Stimulated activated effector memory CD8-positive, alpha-beta T cell treated with anti-CD3 and anti-CD28 coated beads, Interleukin-12 subunit alpha, Interleukin-12 subunit beta, amount 100 ng/mL, for 72 hours (primary cell): ENCODE measurements around the gene FHIT.
"Not testable (repeated sequence)": the region's sequence is repeated elsewhere in the genome, so short reads cannot be mapped to it uniquely, and the experiment has no call there.

Source experiments
- ATAC-seq: fragments of 150-1000 bp; cut with Tn5 transposase; 2 replicates; pipeline ENCODE4 v1.10.0; 2021
- DNase-seq, 2 donors: peaks; one replicate each; pipeline ENCODE4 v3.0.0; 2021 to 2022; ENCODE audit warnings: low spot score in 2 of 2
- H3K27ac Mint-ChIP-seq: one replicate; pipeline ENCODE4 v1.8.0; 2022; ENCODE audit warnings: mild to moderate bottlenecking, mixed read lengths
- H3K36me3 Mint-ChIP-seq: one replicate; pipeline ENCODE4 v1.8.0; 2022; ENCODE audit warnings: mild to moderate bottlenecking, mixed read lengths
- H3K4me1 Mint-ChIP-seq: one replicate; pipeline ENCODE4 v1.8.0; 2022; ENCODE audit warnings: mixed read lengths
- H3K4me3 Mint-ChIP-seq: one replicate; pipeline ENCODE4 v1.8.0; 2022; ENCODE audit warnings: mild to moderate bottlenecking, mixed read lengths
- H3K9me3 Mint-ChIP-seq: one replicate; pipeline ENCODE4 v1.8.0; 2022; ENCODE audit warnings: mixed read lengths

The FHIT gene

DNA sequence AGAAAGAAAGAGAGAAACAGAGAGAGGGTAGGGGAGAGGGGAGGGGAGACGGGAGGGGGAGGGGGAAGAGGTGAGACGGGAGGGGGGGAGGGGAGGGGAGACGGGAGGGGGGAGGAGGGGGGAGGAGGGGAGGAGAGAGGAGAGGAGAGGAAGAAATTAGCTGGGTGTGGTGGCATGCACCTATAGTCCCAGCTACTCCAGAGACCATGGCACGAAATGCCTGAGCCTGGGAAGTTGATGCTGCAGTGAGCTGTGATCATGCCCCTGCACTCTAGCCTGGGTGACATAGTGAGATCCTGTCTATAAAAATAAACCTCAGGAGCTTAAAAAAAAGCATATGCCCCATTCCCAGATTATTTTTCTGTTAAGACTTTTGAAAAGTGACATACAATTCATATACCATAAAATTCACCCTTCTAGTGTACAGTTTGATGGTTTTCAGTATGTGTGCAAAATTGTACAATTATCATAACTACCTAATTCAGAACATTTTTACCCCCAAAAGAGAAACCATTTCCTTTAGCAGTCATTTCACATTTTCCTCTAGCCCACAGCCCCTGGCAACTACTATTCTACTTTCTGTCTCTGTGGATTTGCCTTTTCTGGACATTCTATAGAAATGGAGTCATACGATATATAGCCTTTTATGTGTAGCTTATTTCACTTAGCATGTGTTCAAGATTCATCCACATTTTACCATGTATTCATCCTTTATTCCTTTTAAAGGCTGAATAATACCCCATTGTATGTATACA is 699.6 kb downstream of the FHIT start:
- H3K4me1 Mint-ChIP-seq: peaks cover 28% of the 10 kb centered on the region
- H3K9me3 Mint-ChIP-seq: peaks cover 7% of the 10 kb centered on the region
- no peak for DNase-seq
- peak; percentile 67 for ATAC-seq
- H3K4me3 Mint-ChIP-seq: no peak overlapping the region
- H3K27ac Mint-ChIP-seq: peak overlapping the region; percentile 38
- no peaks in the 10 kb centered on the region for H3K36me3 Mint-ChIP-seq

DNA sequence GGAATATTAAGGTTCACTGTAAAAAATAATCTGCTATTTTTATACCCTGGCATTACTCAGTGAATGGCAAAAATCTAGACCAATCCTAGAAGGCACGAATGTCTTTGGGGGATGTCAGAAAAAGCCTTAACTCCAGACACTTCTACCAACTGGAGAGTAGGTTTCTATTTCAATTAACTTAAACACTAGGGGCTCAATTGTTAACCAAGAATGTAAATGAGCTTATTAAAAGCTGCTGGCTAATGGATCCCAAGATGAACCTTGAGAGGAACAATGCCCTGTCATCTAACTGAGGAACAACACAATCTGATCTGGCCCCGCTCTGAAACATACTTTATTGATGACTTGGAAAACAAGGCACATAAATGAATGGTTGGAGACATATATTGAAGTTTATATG is 701.4 kb downstream of the FHIT start:
- ATAC-seq (no peak), DNase-seq (no peak)
- Mint-ChIP-seq H3K4me3 (no peak overlapping the region), H3K27ac (no peak overlapping the region), H3K36me3 (no peaks in the 10 kb centered on the region), H3K4me1 (peaks cover 21% of the 10 kb centered on the region), H3K9me3 (peaks cover 7% of the 10 kb centered on the region)

- peaks cover 6% of the 10 kb centered on the region for H3K9me3 Mint-ChIP-seq
- no peak overlapping the region for H3K4me3 Mint-ChIP-seq
- H3K27ac Mint-ChIP-seq: no peak overlapping the region
- ATAC-seq: no peak
- DNase-seq: no peak
- no peaks in the 10 kb centered on the region for H3K36me3 Mint-ChIP-seq
- H3K4me1 Mint-ChIP-seq: no peaks in the 10 kb centered on the region
Observed at GRCh38 chr3:60542995-60543394, 708.3 kb downstream of the FHIT start.

- DNase-seq, H3K4me3 Mint-ChIP-seq, H3K9me3 Mint-ChIP-seq, ATAC-seq, H3K4me1 Mint-ChIP-seq, H3K27ac Mint-ChIP-seq, H3K36me3 Mint-ChIP-seq: not testable (repeated sequence)
Observed at GRCh38 chr3:60539394-60539793, 711.9 kb downstream of the FHIT start.

GRCh38 chr3:60536420-60536819 is 714.8 kb downstream of the FHIT start:
- no peaks in the 10 kb centered on the region for H3K36me3 Mint-ChIP-seq
- H3K4me1 Mint-ChIP-seq: no peaks in the 10 kb centered on the region
- DNase-seq (no peak), ATAC-seq (no peak)
- H3K9me3 Mint-ChIP-seq: no peaks in the 10 kb centered on the region
- H3K27ac Mint-ChIP-seq: no peak overlapping the region
- no peak overlapping the region for H3K4me3 Mint-ChIP-seq

DNA sequence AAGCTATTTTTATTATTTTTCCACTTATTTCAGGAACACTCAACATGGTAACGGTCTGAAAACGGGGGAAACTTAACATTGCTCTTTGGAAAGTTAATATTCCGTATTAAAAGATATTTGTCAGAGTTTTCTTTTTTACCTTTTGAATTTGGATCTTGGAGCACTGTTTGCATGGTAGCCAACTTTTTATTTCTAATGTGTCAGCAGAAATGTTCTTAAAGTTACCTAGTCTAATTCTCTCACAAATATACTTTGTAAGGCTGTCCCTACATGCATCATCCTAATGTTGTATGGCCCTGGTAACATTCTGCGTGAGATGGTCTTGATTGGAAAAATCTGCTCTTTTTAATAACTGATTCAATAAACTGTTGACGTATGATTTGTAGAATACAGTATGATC is 719.5 kb downstream of the FHIT start:
- Mint-ChIP-seq H3K4me3 (no peak overlapping the region), H3K27ac (no peak overlapping the region), H3K36me3 (no peaks in the 10 kb centered on the region), H3K4me1 (no peaks in the 10 kb centered on the region), H3K9me3 (no peaks in the 10 kb centered on the region)
- ATAC-seq: no peak
- no peak for DNase-seq

GRCh38 chr3:60528651-60529050 is 722.6 kb downstream of the FHIT start:
- Mint-ChIP-seq H3K9me3 (no peaks in the 10 kb centered on the region), H3K27ac (no peak overlapping the region), H3K4me3 (no peak overlapping the region), H3K36me3 (no peaks in the 10 kb centered on the region), H3K4me1 (no peaks in the 10 kb centered on the region)
- DNase-seq (no peak), ATAC-seq (no peak)

GRCh38 chr3:60523536-60523935 is 727.7 kb downstream of the FHIT start:
- Mint-ChIP-seq H3K4me3 (no peak overlapping the region), H3K4me1 (no peaks in the 10 kb centered on the region), H3K36me3 (no peaks in the 10 kb centered on the region), H3K27ac (no peak overlapping the region), H3K9me3 (peaks cover 5% of the 10 kb centered on the region)
- ATAC-seq (no peak), DNase-seq (no peak)

GRCh38 chr3:60517134-60517533 is 734.1 kb downstream of the FHIT start:
- Mint-ChIP-seq H3K27ac (no peak overlapping the region), H3K4me3 (no peak overlapping the region), H3K36me3 (no peaks in the 10 kb centered on the region), H3K4me1 (no peaks in the 10 kb centered on the region), H3K9me3 (peaks cover 5% of the 10 kb centered on the region)
- DNase-seq (no peak), ATAC-seq (no peak)

- no peaks in the 10 kb centered on the region for H3K4me1 Mint-ChIP-seq
- no peak for ATAC-seq
- H3K27ac Mint-ChIP-seq: no peak overlapping the region
- H3K36me3 Mint-ChIP-seq: no peaks in the 10 kb centered on the region
- H3K4me3 Mint-ChIP-seq: no peak overlapping the region
- no peak for DNase-seq
- H3K9me3 Mint-ChIP-seq: no peaks in the 10 kb centered on the region
Observed at GRCh38 chr3:60514866-60515265, 736.4 kb downstream of the FHIT start.

- no peak overlapping the region for H3K27ac Mint-ChIP-seq
- no peaks in the 10 kb centered on the region for H3K4me1 Mint-ChIP-seq
- DNase-seq (no peak), ATAC-seq (peak; percentile 36)
- no peaks in the 10 kb centered on the region for H3K36me3 Mint-ChIP-seq
- H3K4me3 Mint-ChIP-seq: no peak overlapping the region
- no peaks in the 10 kb centered on the region for H3K9me3 Mint-ChIP-seq
Observed at GRCh38 chr3:60514085-60514649, 737.1 kb downstream of the FHIT start.

DNA sequence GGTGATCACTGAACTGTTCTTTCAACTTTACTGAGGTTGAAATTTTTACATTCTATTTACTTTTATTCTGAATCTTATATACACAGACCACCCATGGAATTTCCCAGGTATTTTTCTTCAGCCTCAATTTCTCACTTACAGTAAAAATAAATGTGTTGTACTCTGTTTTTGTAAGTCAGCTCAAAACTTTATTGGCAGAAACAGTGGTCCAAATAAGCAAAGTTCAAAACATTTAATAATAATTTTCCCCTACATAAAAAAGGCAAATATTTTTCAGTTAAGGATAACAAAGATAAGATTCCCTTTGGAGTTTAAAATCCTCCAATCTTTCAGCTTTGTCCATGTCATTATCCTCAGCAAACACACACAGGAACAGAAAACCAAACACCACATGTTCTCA is 738.0 kb downstream of the FHIT start:
- ATAC-seq (no peak), DNase-seq (no peak)
- Mint-ChIP-seq H3K9me3 (no peaks in the 10 kb centered on the region), H3K27ac (no peak overlapping the region), H3K4me1 (no peaks in the 10 kb centered on the region), H3K36me3 (no peaks in the 10 kb centered on the region), H3K4me3 (no peak overlapping the region)

DNA sequence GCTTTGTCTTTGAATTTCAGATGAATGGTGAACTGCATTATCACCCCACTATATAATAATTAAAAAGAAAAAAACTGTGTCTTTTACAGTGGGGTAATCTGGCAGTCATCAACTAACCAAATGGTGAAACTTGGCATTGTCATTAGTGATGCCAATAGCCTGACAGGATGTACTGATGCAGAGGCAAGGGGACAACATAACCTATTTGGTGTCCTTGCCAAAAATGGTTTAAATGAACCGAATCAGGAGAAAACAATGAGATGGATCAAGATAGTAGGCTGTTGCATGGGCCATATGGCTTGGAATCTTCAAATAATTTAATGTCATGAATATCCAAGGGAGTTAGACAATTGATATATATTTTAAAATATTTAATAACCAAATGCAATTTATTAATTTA is 738.7 kb downstream of the FHIT start:
- H3K9me3 Mint-ChIP-seq: no peaks in the 10 kb centered on the region
- no peaks in the 10 kb centered on the region for H3K4me1 Mint-ChIP-seq
- H3K27ac Mint-ChIP-seq: no peak overlapping the region
- H3K4me3 Mint-ChIP-seq: no peak overlapping the region
- ATAC-seq: no peak
- DNase-seq: no peak
- H3K36me3 Mint-ChIP-seq: no peaks in the 10 kb centered on the region

DNA sequence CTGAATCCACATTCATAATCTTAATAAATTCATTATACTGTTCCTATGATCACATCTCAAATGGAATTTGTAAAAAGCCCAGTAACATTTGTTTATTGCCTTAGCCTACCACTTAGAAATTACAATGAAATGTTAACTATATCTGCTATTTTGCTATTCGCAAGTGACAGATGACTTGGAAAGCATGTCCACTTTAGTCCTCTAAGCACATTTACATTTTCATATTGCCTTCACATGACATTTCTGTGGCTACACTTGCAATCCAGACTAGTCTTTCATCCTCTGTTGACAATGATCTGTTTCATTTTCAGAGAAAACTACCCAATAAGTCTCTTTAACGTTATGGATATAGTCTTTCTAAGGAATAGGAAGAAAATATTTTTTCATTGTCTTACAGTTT is 741.8 kb downstream of the FHIT start:
- no peak for DNase-seq
- no peaks in the 10 kb centered on the region for H3K36me3 Mint-ChIP-seq
- H3K4me3 Mint-ChIP-seq: no peak overlapping the region
- H3K4me1 Mint-ChIP-seq: no peaks in the 10 kb centered on the region
- H3K27ac Mint-ChIP-seq: no peak overlapping the region
- no peaks in the 10 kb centered on the region for H3K9me3 Mint-ChIP-seq
- ATAC-seq: no peak

DNA sequence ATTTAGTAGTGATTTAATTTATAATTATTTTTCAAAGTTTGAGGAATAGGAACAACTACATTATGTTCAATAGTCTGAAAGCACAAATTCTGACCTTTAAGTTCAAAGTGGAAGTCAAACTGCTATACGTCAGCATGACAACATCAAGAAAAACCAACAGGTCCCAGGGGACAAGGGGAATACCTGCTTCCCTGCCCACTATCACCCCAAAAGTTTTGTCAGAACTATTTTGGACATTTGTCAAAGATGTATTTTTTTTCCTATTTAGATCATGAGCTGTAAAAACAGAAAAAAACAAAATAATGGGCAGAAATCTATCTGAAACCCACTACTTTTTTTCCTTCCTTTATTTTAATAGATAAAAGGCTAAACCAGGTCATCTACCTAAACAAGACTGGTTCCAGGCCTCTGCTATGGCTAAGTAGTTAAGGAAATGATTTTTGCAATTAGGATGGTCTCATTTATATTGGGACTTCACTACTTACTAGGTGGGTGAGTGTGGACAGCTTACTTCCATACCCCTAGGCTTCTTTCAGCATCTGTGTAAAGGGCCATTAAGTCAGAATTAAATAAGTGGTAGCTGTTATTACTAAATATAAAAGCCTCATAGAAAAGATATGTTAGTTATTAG is 746.3 kb downstream of the FHIT start:
- no peak overlapping the region for H3K4me3 Mint-ChIP-seq

GRCh38 chr3:60501314-60501713 is 749.9 kb downstream of the FHIT start:
- peaks cover 5% of the 10 kb centered on the region for H3K9me3 Mint-ChIP-seq
- H3K4me1 Mint-ChIP-seq: no peaks in the 10 kb centered on the region
- H3K4me3 Mint-ChIP-seq: no peak overlapping the region
- no peak overlapping the region for H3K27ac Mint-ChIP-seq
- ATAC-seq: no peak
- H3K36me3 Mint-ChIP-seq: no peaks in the 10 kb centered on the region
- DNase-seq: no peak

More for the DNA sequence above, 746.3 kb downstream of the FHIT start:
- Mint-ChIP-seq H3K27ac (no peak overlapping the region), H3K36me3 (no peaks in the 10 kb centered on the region), H3K9me3 (peaks cover 5% of the 10 kb centered on the region), H3K4me1 (no peaks in the 10 kb centered on the region)
- ATAC-seq (no peak), DNase-seq (no peak)
